Spleen (tissue), 7 donors: Measurements from ENCODE around the gene TRABD2A.
A peak's percentile ranks its signal among the peaks of the same experiment; 100 is the strongest.

ENCODE experiments used
- CTCF ChIP-seq, 11 experiments: fragments of 200-600 bp in 7 of 11; fragments of 450-650 bp in 4 of 11; sonication (generic) in 4 of 11; IDR thresholded peaks in 8 of 11; conservative IDR thresholded peaks in 3 of 11; 1 replicate in 7 of 11; 2 replicates in 4 of 11; pipeline versions ENCODE4 v1.4.0 to v1.8.0; 2016 to 2021; ENCODE audit warnings: antibody characterized with exemption in 11 of 11, inconsistent platforms in 4 of 11, mild to moderate bottlenecking in 1 of 11
- POLR2A ChIP-seq, 3 donors: fragments of 450-650 bp; IDR thresholded peaks; one replicate each; pipeline ENCODE4 v1.5.1; 2017; ENCODE audit warnings: antibody characterized with exemption in 3 of 3, mild to moderate bottlenecking in 1 of 3
- POLR2AphosphoS5 ChIP-seq, 3 donors: sonication (generic); formaldehyde crosslinking; IDR thresholded peaks; one replicate each; pipeline ENCODE4 v1.5.1; 2017; ENCODE audit warnings: antibody characterized with exemption in 3 of 3
- donor health status: DM: no; HTN: no; CAD: no; lungs with moderate emphysema.
- donor health status: DM: no; HTN: no; CAD: no.
- donor health status: DM: no; HTN: no; CAD: no.

- TF ChIP-seq CTCF (IDR thresholded peaks at IDR 0.05 in 8 of 11, conservative IDR thresholded peaks at IDR 0.05 in 3 of 11) (no peak), POLR2AphosphoS5 (IDR thresholded peaks at IDR 0.05) (peak in 1 of 3 donors; percentile 19), POLR2A (IDR thresholded peaks at IDR 0.05) (no peak)
Measured at GRCh38 chr2:84894758-84895520, 14.1 kb upstream of the TRABD2A start.
